GM21576 (cell line): Measurements from ENCODE around the gene CERS3.

Experiments
- ATAC-seq: cut with Tn5 transposase; IDR thresholded peaks from one replicate; pipeline ENCODE4 v1.9.1; 2021; ENCODE audit warnings: mild to moderate bottlenecking, moderate library complexity; ENCODE audit not compliant: unreplicated experiment

CERS3 gene

GRCh38 chr15:100528833-100529428 is at the start of gene CERS3:
TSS of gene CERS3 (minus strand) at chr15:100528950. CDS start at chr15:100501849, 27,101 bp downstream.
- ATAC-seq = no peak

GRCh38 chr15:100573526-100573925 is 44.8 kb upstream of the CERS3 start:
- no peak for ATAC-seq

GRCh38 chr15:100572362-100572983 is 43.7 kb upstream of the CERS3 start:
- no peak for ATAC-seq

GRCh38 chr15:100571592-100572167 is 42.9 kb upstream of the CERS3 start:
- no peak for ATAC-seq

- peak; percentile 94 for ATAC-seq
Observed at GRCh38 chr15:100570735-100571313, 42.1 kb upstream of the CERS3 start.

GRCh38 chr15:100570275-100570674 is 41.5 kb upstream of the CERS3 start:
- ATAC-seq = no peak

- no peak for ATAC-seq
Observed at GRCh38 chr15:100569391-100569790, 40.6 kb upstream of the CERS3 start.

GRCh38 chr15:100566850-100567628 is 38.3 kb upstream of the CERS3 start:
- no peak for ATAC-seq

- no peak for ATAC-seq
Observed at GRCh38 chr15:100565591-100565990, 36.8 kb upstream of the CERS3 start.

GRCh38 chr15:100560323-100560722 is 31.6 kb upstream of the CERS3 start:
- ATAC-seq = no peak

GRCh38 chr15:100559330-100559729 is 30.6 kb upstream of the CERS3 start:
- ATAC-seq = no peak

GRCh38 chr15:100558771-100559254 is 30.1 kb upstream of the CERS3 start:
- ATAC-seq = no peak

- ATAC-seq = no peak
Observed at GRCh38 chr15:100553468-100553867, 24.7 kb upstream of the CERS3 start.

GRCh38 chr15:100547961-100548360 is 19.2 kb upstream of the CERS3 start:
- ATAC-seq = no peak

- no peak for ATAC-seq
Observed at GRCh38 chr15:100544946-100545345, 16.2 kb upstream of the CERS3 start.

GRCh38 chr15:100544338-100544841 is 15.6 kb upstream of the CERS3 start:
- no peak for ATAC-seq

GRCh38 chr15:100542290-100542689 is 13.5 kb upstream of the CERS3 start:
- ATAC-seq = no peak

- ATAC-seq = peak; percentile 85
Observed at GRCh38 chr15:100537331-100537730, 8.6 kb upstream of the CERS3 start.

GRCh38 chr15:100536733-100537132 is 8.0 kb upstream of the CERS3 start:
- no peak for ATAC-seq

- no peak for ATAC-seq
Observed at GRCh38 chr15:100533886-100534285, 5.1 kb upstream of the CERS3 start.

GRCh38 chr15:100531823-100532327 is 3.1 kb upstream of the CERS3 start:
- ATAC-seq = no peak
